Pancreas (tissue), 10 donors: ENCODE measurements around the gene HCFC1R1. TPM values are rescaled to one million over a fixed set of nuclear protein-coding genes. Genes with fewer than 3 reads are reported as not detected.
A peak's percentile ranks its signal among the peaks of the same experiment; 100 is the strongest.

Experiments
- ATAC-seq, 4 donors: fragments of 200-7000 bp; cut with Tn5 transposase; one replicate each; pipeline versions ENCODE4 v1.8.0 to v1.9.1; 2020; ENCODE audit warnings: mild to moderate bottlenecking in 4 of 4, moderate library complexity in 4 of 4
- DNase-seq, 6 donors: peaks; one replicate each; pipeline ENCODE4 v3.0.0-alpha.2; 2020
- FAIRE-seq: peaks from 2 replicates; lab custom pipeline; 2012; peaks lifted over from hg19 to GRCh38; lab: Jason Lieb, UNC
- H3K27ac ChIP-seq, 4 donors: fragments of 200-600 bp; sonication (generic); 1 replicate in 3 of 4; 2 replicates in 1 of 4; pipeline versions ENCODE4 v1.5.0 to v1.8.0; 2020
- H3K27me3 ChIP-seq, 4 donors: fragments of 200-600 bp; one replicate each; pipeline ENCODE4 v1.8.0; 2021
- H3K36me3 ChIP-seq, 3 donors: fragments of 200-600 bp; sonication (generic) in 1 of 3; one replicate each; pipeline versions ENCODE4 v1.5.0 to v1.8.0; 2020 to 2021
- H3K4me1 ChIP-seq, 3 donors: fragments of 200-600 bp; one replicate each; pipeline ENCODE4 v1.8.0; 2021
- H3K4me3 ChIP-seq, 4 donors: fragments of 200-600 bp; sonication (generic) in 2 of 4; one replicate each; pipeline versions ENCODE4 v1.5.0 to v1.8.0; 2020 to 2021
- H3K9me3 ChIP-seq, 4 donors: fragments of 200-600 bp; one replicate each; pipeline ENCODE4 v1.8.0; 2021
- CTCF ChIP-seq, 4 donors: fragments of 200-600 bp; sonication (generic) in 3 of 4; IDR thresholded peaks; one replicate each; pipeline versions ENCODE4 v1.5.0 to v1.8.0; 2021; ENCODE audit warnings: antibody characterized with exemption in 4 of 4
- WGBS, 2 donors: extraction: QIAGEN DNeasy Blood & Tissue Kit; methylation state at CpG; one replicate each; pipeline ENCODE4 v1.1.7; 2013; 5-methylcytosine and 5-hydroxymethylcytosine counted together
- intact Hi-C, 3 donors: fragments of 100-400 bp; cut with DNase I; formaldehyde crosslinking; loops; one replicate each; pipeline versions ENCODE4 v1.11.1 to v1.14.2; 2022
- polyA plus RNA-seq, 2 donors: library from polyadenylated mRNA; stranded (reverse); fragments of 200-250 nt; gene quantifications; one replicate each; pipeline ENCODE4 v1.2.3, GENCODE V29; 2013
- total RNA-seq, 6 donors: library from RNA; stranded (reverse); fragmentation: NEBNext Ultra II Directional in 4 of 6; extraction: Animal tissue kit (Norgen Biotek cat#: 25700) in 4 of 6; gene quantifications; one replicate each; pipeline versions ENCODE4 v1.2.1 to v1.2.4, GENCODE V29; 2021 to 2023
- donor health status: healthy with polysubstance abuse.
- donor health status: DM: no; HTN: no; CAD: no; lungs with moderate emphysema.
- donor health status: DM: no; HTN: no; CAD: no.
- donor health status: control.
- donor health status: control.
- donor health status: Bipolar disorder and iron deficiency.
- donor health status: DM: yes; HTN: yes; CAD: no.
- donor health status: DM: no; HTN: no; CAD: no.
- donor health status: DM: no; HTN: no; CAD: no.
- donor health status: DM: yes; HTN: yes; CAD: no.

HCFC1R1 gene
- total and polyA plus RNA-seq, 8 donors = 10.5 to 119 (median 14.4) TPM

- Histone ChIP-seq H3K9me3 (no peaks in the 10 kb centered on the region), H3K36me3 (no peaks in the 10 kb centered on the region), H3K27ac (peak within 1 kb of the TSS; percentile 49 to 94 (median 80)), H3K4me3 (peak within 1 kb of the TSS; percentile 19 to 76 (median 41)), H3K4me1 (peaks cover 0 to 8% (median 4%) of the 10 kb centered on the region in 3 donors), H3K27me3 (no peaks in the 10 kb centered on the region)
- intact Hi-C loops = no loop called here
- 11 to 12% methylated on average over 13 of the region's 13 CpGs for WGBS, 2 donors
- no peak for FAIRE-seq
- TF ChIP-seq CTCF (IDR thresholded peaks at IDR 0.05) = no peak
- peak; percentile 82 to 95 (median 86) for DNase-seq
- peak; percentile 84 to 91 (median 86) for ATAC-seq
These were observed 41.5 kb upstream of the HCFC1R1 start, which contains the start of gene IL32 for GRCh38 chr16:3065069-3065741. Gene IL32, plus strand, starts transcription at chr16:3065640. Its CDS starts 172 bp downstream, at chr16:3065812.

GRCh38 chr16:3063625-3064386 is 40.1 kb upstream of the HCFC1R1 start:
- intact Hi-C loops = no loop called here
- H3K27ac ChIP-seq = no peak overlapping the region

DNA sequence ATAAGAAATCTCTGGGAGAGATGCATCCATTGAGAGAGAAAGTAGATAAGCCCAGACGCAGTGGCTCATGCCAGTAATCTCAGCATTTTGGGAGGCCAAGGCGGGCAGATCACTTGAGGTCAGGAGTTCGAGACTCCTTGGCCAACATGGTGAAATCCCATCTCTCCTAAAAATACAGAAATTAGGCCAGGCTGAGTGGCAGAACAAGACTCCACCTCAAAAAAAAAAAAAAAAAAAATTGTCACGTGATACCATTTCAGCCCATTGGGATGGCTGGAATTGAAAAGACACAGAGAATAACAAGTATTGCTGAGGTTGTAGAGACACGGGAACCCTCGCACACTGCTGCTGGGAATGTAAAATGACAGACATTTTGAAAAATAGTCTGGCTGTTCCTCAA is 38.8 kb upstream of the HCFC1R1 start:
- Histone ChIP-seq H3K9me3 (no peaks in the 10 kb centered on the region), H3K36me3 (no peaks in the 10 kb centered on the region), H3K4me1 (peaks cover 0 to 16% (median 10%) of the 10 kb centered on the region in 3 donors), H3K27me3 (no peaks in the 10 kb centered on the region), H3K27ac (no peak overlapping the region), H3K4me3 (no peak overlapping the region)
- FAIRE-seq (no peak), ATAC-seq (no peak), DNase-seq (no peak)
- intact Hi-C loops = no loop called here
- WGBS, 2 donors = 91 to 95% methylated on average over 6 of the region's 6 CpGs
- TF ChIP-seq CTCF (IDR thresholded peaks at IDR 0.05) = no peak

More at GRCh38 chr16:3063625-3064386, 40.1 kb upstream of the HCFC1R1 start:
- Histone ChIP-seq H3K27me3 (no peaks in the 10 kb centered on the region), H3K36me3 (no peaks in the 10 kb centered on the region), H3K4me1 (peaks cover 0 to 16% (median 10%) of the 10 kb centered on the region in 3 donors), H3K9me3 (no peaks in the 10 kb centered on the region), H3K4me3 (no peak overlapping the region)
- 95 to 96% methylated on average over 8 of the region's 8 CpGs for WGBS, 2 donors
- TF ChIP-seq CTCF (IDR thresholded peaks at IDR 0.05) = no peak
- DNase-seq = no peak
- ATAC-seq = no peak
- FAIRE-seq = no peak

GRCh38 chr16:3060339-3061127 is 36.8 kb upstream of the HCFC1R1 start:
- FAIRE-seq (no peak), DNase-seq (no peak), ATAC-seq (no peak)
- Histone ChIP-seq H3K9me3 (no peaks in the 10 kb centered on the region), H3K36me3 (no peaks in the 10 kb centered on the region), H3K27me3 (no peaks in the 10 kb centered on the region), H3K4me1 (peaks cover 0 to 16% (median 10%) of the 10 kb centered on the region in 3 donors), H3K27ac (peak overlapping the region in 2 of 4 donors; percentile 90 to 92), H3K4me3 (no peak overlapping the region)
- no peak for TF ChIP-seq CTCF (IDR thresholded peaks at IDR 0.05)
- intact Hi-C loops = no loop called here
- WGBS, 2 donors = 80 to 86% methylated on average over 14 of the region's 14 CpGs
